Measurements from ENCODE around the gene INSYN2B.

GRCh38 chr5:169989365-169989764, 9.1 kb upstream of the INSYN2B start:
- TF ChIP-seq, protein P1, sequence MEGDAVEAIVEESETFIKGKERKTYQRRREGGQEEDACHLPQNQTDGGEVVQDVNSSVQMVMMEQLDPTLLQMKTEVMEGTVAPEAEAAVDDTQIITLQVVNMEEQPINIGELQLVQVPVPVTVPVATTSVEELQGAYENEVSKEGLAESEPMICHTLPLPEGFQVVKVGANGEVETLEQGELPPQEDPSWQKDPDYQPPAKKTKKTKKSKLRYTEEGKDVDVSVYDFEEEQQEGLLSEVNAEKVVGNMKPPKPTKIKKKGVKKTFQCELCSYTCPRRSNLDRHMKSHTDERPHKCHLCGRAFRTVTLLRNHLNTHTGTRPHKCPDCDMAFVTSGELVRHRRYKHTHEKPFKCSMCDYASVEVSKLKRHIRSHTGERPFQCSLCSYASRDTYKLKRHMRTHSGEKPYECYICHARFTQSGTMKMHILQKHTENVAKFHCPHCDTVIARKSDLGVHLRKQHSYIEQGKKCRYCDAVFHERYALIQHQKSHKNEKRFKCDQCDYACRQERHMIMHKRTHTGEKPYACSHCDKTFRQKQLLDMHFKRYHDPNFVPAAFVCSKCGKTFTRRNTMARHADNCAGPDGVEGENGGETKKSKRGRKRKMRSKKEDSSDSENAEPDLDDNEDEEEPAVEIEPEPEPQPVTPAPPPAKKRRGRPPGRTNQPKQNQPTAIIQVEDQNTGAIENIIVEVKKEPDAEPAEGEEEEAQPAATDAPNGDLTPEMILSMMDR (IDR thresholded peaks at IDR 0.05): no peak
- TF ChIP-seq POLR2A (IDR thresholded peaks at IDR 0.05): no peak
